HK-2 (cell line): ENCODE measurements around the gene PDE9A.

ENCODE experiments used
- DNase-seq: peaks from one replicate; pipeline ENCODE4 v3.0.0-alpha.2; 2018; ENCODE audit not compliant: unreplicated experiment

PDE9A gene

GRCh38 chr21:42641311-42642218, 11.9 kb upstream of the PDE9A start:
- no peak for DNase-seq

- no peak for DNase-seq
Measured at GRCh38 chr21:42642219-42642745, 11.1 kb upstream of the PDE9A start.

GRCh38 chr21:42644223-42645208, 8.9 kb upstream of the PDE9A start:
- no peak for DNase-seq

- no peak for DNase-seq
Measured at GRCh38 chr21:42645211-42646075, 8.0 kb upstream of the PDE9A start.

- DNase-seq, result no peak
Measured at GRCh38 chr21:42646076-42646825, 7.2 kb upstream of the PDE9A start.

- no peak for DNase-seq
Measured at GRCh38 chr21:42646836-42647235, 6.6 kb upstream of the PDE9A start.

GRCh38 chr21:42648606-42649005, 4.8 kb upstream of the PDE9A start:
- DNase-seq, result no peak

GRCh38 chr21:42649122-42650032, 4.0 kb upstream of the PDE9A start:
- no peak for DNase-seq

- no peak for DNase-seq
Measured at GRCh38 chr21:42650033-42650370, 3.4 kb upstream of the PDE9A start.

- DNase-seq, result no peak
Measured at GRCh38 chr21:42650441-42651421, 2.7 kb upstream of the PDE9A start.

GRCh38 chr21:42651515-42652401, 1.7 kb upstream of the PDE9A start:
- no peak for DNase-seq

- peak; percentile 52 for DNase-seq
Measured at GRCh38 chr21:42652527-42653230, 742 bp upstream of the PDE9A start.

GRCh38 chr21:42654179-42654912, 925 bp downstream of the PDE9A start:
- peak; percentile 4 for DNase-seq

- DNase-seq, result no peak
Measured at GRCh38 chr21:42654913-42655795, 1.7 kb downstream of the PDE9A start.
